Activated naive CD8-positive, alpha-beta T cell treated with anti-CD3 and anti-CD28 coated beads for 36 hours (primary cell): ENCODE results near the gene KRT1. TPM values are rescaled to one million over a fixed set of nuclear protein-coding genes. Genes with fewer than 3 reads are reported as not detected.

ENCODE experiments used
- DNase-seq: peaks from one replicate; pipeline ENCODE4 v3.0.0; 2021
- H3K27ac Mint-ChIP-seq: one replicate; pipeline ENCODE4 v1.8.0; 2022; ENCODE audit warnings: mild to moderate bottlenecking, moderate library complexity, mixed read lengths
- H3K27me3 Mint-ChIP-seq: one replicate; pipeline ENCODE4 v1.8.0; 2022; ENCODE audit warnings: mild to moderate bottlenecking, mixed read lengths
- H3K36me3 Mint-ChIP-seq: one replicate; pipeline ENCODE4 v1.8.0; 2021; ENCODE audit warnings: mild to moderate bottlenecking, mixed read lengths
- H3K4me1 Mint-ChIP-seq: one replicate; pipeline ENCODE4 v1.8.0; 2021; ENCODE audit warnings: mixed read lengths
- H3K4me3 Mint-ChIP-seq: one replicate; pipeline ENCODE4 v1.8.0; 2022; ENCODE audit warnings: mild to moderate bottlenecking, moderate library complexity, mixed read lengths
- H3K9me3 Mint-ChIP-seq: one replicate; pipeline ENCODE4 v1.8.0; 2022; ENCODE audit warnings: mixed read lengths
- total RNA-seq, 2 experiments: library from RNA; stranded (reverse); gene quantifications; one replicate each; pipeline ENCODE4 v1.2.3, GENCODE V29; 2021

Gene KRT1
- total RNA-seq, 2 experiments from 2014 or later, result not detected

GRCh38 chr12:52667509-52667908 lies 12.7 kb downstream of the KRT1 start:
- H3K4me3 Mint-ChIP-seq, result no peak overlapping the region
- H3K36me3 Mint-ChIP-seq, result no peaks in the 10 kb centered on the region
- H3K27ac Mint-ChIP-seq, result no peak overlapping the region
- H3K27me3 Mint-ChIP-seq, result no peaks in the 10 kb centered on the region
- no peaks in the 10 kb centered on the region for H3K9me3 Mint-ChIP-seq
- DNase-seq, result no peak
- peaks cover under 1% of the 10 kb centered on the region for H3K4me1 Mint-ChIP-seq

GRCh38 chr12:52666471-52666870 lies 13.7 kb downstream of the KRT1 start:
- H3K9me3 Mint-ChIP-seq, result no peaks in the 10 kb centered on the region
- H3K4me1 Mint-ChIP-seq, result peaks cover 4% of the 10 kb centered on the region
- H3K27ac Mint-ChIP-seq, result no peak overlapping the region
- no peak for DNase-seq
- no peaks in the 10 kb centered on the region for H3K27me3 Mint-ChIP-seq
- H3K36me3 Mint-ChIP-seq, result no peaks in the 10 kb centered on the region
- no peak overlapping the region for H3K4me3 Mint-ChIP-seq

- no peaks in the 10 kb centered on the region for H3K27me3 Mint-ChIP-seq
- H3K27ac Mint-ChIP-seq, result no peak overlapping the region
- H3K4me1 Mint-ChIP-seq, result peaks cover 4% of the 10 kb centered on the region
- no peaks in the 10 kb centered on the region for H3K9me3 Mint-ChIP-seq
- no peak for DNase-seq
- no peaks in the 10 kb centered on the region for H3K36me3 Mint-ChIP-seq
- no peak overlapping the region for H3K4me3 Mint-ChIP-seq
Observed at GRCh38 chr12:52663420-52663819, 16.8 kb downstream of the KRT1 start.

DNA sequence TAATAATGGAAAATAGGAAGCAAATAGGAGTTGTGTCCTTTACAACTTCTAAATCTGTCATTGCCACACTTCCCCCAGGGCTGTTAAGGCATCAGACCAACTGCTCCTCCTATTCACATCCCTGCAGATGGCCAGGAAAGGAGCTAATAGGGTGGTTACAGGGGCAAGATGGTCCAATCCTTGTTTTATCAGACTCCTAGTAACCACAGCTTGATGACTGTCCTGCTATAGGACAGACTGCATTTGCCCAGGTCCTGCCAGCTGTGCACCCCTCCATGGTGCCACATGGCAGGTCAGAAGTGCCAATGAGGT lies 17.3 kb downstream of the KRT1 start:
- Mint-ChIP-seq H3K27ac (no peak overlapping the region), H3K27me3 (no peaks in the 10 kb centered on the region), H3K4me1 (peaks cover 4% of the 10 kb centered on the region), H3K4me3 (no peak overlapping the region), H3K9me3 (no peaks in the 10 kb centered on the region), H3K36me3 (no peaks in the 10 kb centered on the region)
- DNase-seq, result no peak

DNA sequence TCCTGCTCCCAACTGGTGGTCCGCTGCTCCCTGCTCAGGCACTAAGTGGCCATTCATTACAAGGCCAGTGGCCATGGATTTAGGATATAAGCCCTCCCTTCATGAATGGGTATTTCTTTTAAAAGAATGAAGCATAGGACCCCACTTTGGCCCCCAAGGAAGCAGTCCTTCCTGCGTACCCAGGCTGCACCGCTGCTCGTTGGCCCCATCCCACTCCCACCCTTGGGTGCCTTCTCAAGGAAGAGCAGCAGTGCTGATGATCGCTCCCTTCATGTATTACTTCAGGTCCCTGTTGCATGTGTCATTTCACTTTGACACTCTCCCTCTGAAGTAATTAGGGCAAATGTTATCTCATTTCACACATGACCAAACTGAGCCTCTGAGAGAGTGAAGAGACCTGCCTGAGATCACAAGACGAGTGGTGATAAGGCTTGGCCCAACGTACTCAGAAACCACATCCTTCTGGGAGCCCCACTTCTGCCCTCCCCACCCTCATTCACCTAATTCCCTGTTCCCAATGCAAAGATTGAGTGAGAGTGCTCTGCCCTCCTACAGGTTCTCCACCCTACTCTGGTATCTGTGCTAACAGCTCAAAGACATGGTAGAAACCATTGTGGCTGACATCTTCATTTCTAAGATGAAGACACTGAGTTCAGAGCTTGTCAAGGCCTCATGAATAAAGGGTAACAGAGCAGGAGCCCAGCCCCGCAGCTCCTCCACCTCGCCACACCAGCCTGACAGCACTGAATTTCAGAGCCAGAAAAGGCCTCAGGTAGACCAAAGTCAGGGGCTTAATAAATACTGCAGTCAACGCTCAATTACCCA lies 17.9 kb downstream of the KRT1 start:
- H3K27ac Mint-ChIP-seq, result no peak overlapping the region
- H3K36me3 Mint-ChIP-seq, result no peaks in the 10 kb centered on the region
- DNase-seq, result no peak
- no peaks in the 10 kb centered on the region for H3K9me3 Mint-ChIP-seq
- H3K4me1 Mint-ChIP-seq, result peaks cover 4% of the 10 kb centered on the region
- no peak overlapping the region for H3K4me3 Mint-ChIP-seq
- H3K27me3 Mint-ChIP-seq, result no peaks in the 10 kb centered on the region

- DNase-seq, result no peak
- Mint-ChIP-seq H3K27me3 (no peaks in the 10 kb centered on the region), H3K4me3 (no peak overlapping the region), H3K4me1 (peaks cover 4% of the 10 kb centered on the region), H3K9me3 (no peaks in the 10 kb centered on the region), H3K27ac (no peak overlapping the region), H3K36me3 (no peaks in the 10 kb centered on the region)
Observed at GRCh38 chr12:52661668-52662067, 18.5 kb downstream of the KRT1 start.

- Mint-ChIP-seq H3K4me1 (peaks cover 6% of the 10 kb centered on the region), H3K27me3 (no peaks in the 10 kb centered on the region), H3K27ac (no peak overlapping the region), H3K36me3 (no peaks in the 10 kb centered on the region), H3K9me3 (no peaks in the 10 kb centered on the region), H3K4me3 (no peak overlapping the region)
- DNase-seq, result no peak
Observed at GRCh38 chr12:52660934-52661499, 19.2 kb downstream of the KRT1 start.

GRCh38 chr12:52659951-52660350 lies 20.3 kb downstream of the KRT1 start:
- no peak overlapping the region for H3K27ac Mint-ChIP-seq

GRCh38 chr12:52659395-52659794 lies 20.8 kb downstream of the KRT1 start:
- H3K4me3 Mint-ChIP-seq, result no peak overlapping the region
- no peaks in the 10 kb centered on the region for H3K36me3 Mint-ChIP-seq
- H3K27me3 Mint-ChIP-seq, result no peaks in the 10 kb centered on the region
- H3K4me1 Mint-ChIP-seq, result peaks cover 12% of the 10 kb centered on the region
- no peaks in the 10 kb centered on the region for H3K9me3 Mint-ChIP-seq
- no peak overlapping the region for H3K27ac Mint-ChIP-seq
- no peak for DNase-seq

More at GRCh38 chr12:52659951-52660350, 20.3 kb downstream of the KRT1 start:
- no peaks in the 10 kb centered on the region for H3K27me3 Mint-ChIP-seq
- H3K9me3 Mint-ChIP-seq, result no peaks in the 10 kb centered on the region
- H3K4me1 Mint-ChIP-seq, result peaks cover 9% of the 10 kb centered on the region
- H3K4me3 Mint-ChIP-seq, result no peak overlapping the region
- H3K36me3 Mint-ChIP-seq, result no peaks in the 10 kb centered on the region
- no peak for DNase-seq

DNA sequence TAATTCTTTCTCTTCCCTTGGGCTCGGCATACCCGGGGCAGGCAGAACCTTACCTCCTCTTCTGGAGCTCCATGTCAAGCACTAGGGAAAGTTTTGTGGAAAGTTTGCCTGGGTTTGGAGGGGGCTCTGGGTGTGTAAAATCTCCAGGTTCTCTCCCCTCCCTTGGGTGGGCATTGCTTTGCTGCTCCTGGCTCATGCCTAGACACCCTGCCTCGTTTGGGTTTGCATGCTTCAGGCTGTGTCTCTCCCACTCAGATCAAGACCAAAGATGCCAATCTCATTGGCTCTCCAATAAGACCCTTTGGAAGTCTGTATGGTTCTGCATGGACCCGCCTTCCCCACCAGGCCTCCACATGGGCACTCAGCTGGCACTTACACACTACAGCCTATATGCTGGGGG lies 22.0 kb downstream of the KRT1 start:
- Mint-ChIP-seq H3K36me3 (no peaks in the 10 kb centered on the region), H3K27me3 (no peaks in the 10 kb centered on the region), H3K4me3 (no peak overlapping the region), H3K27ac (no peak overlapping the region), H3K4me1 (peaks cover 13% of the 10 kb centered on the region), H3K9me3 (no peaks in the 10 kb centered on the region)
- DNase-seq, result no peak

DNA sequence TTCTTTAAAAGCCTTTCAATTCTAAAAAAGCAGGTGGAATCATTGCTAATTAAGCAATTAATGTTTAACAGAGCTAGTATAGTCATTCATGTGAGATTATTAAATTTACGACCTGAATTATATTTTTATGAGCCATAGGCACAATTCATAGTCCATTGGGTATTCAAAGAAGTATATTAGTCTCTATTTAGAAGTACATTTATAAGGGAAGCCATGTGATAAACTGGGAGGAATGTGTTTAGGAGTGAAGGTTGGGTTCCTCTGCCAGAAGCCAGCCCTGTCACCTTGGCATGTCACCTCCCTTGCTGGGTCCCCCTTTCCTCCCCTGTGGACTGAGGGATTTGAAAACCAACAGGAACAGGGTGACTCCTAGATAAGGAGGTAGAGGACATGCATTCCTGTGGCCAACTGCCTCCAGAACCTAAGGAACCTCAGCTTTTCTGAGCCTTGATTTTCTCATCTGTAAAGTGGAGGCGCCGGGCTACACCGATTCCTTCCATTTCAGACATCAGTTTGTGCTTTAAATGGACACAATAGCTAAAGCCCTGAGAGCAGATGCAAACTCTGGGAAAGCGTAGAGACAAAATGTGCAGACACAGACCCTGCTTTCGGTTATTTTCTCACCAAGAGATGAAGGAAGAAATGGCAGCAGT lies 22.8 kb downstream of the KRT1 start:
- Mint-ChIP-seq H3K9me3 (no peaks in the 10 kb centered on the region), H3K4me1 (peaks cover 14% of the 10 kb centered on the region), H3K27me3 (no peaks in the 10 kb centered on the region), H3K27ac (no peak overlapping the region), H3K4me3 (no peak overlapping the region), H3K36me3 (peaks cover 2% of the 10 kb centered on the region)
- no peak for DNase-seq

- H3K27me3 Mint-ChIP-seq, result no peaks in the 10 kb centered on the region
- H3K4me1 Mint-ChIP-seq, result peaks cover 12% of the 10 kb centered on the region
- no peak overlapping the region for H3K27ac Mint-ChIP-seq
- no peaks in the 10 kb centered on the region for H3K9me3 Mint-ChIP-seq
- no peak overlapping the region for H3K4me3 Mint-ChIP-seq
- no peak for DNase-seq
- peaks cover 2% of the 10 kb centered on the region for H3K36me3 Mint-ChIP-seq
Observed at GRCh38 chr12:52656616-52657015, 23.6 kb downstream of the KRT1 start.

DNA sequence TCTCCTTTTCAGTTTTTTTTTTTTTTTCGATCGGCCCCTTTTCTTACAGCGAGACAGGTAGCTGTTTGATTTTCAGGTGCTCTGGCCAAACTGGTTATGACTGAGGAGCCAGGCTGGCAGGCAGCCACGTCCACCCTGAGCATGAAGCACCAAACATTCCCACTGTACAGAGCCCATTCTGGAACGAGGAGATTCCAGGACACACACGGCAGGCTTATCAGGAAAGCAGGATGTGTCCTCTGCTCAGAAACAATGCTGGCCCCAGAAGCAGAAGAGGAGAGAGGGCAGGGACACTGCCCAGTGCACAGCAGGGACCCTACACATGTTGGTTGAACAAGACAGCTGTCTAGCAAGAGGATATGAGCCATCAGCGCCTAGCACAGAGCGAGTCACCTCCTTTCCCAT lies 24.5 kb downstream of the KRT1 start:
- peaks cover 2% of the 10 kb centered on the region for H3K36me3 Mint-ChIP-seq
- H3K4me1 Mint-ChIP-seq, result peaks cover 12% of the 10 kb centered on the region
- no peak overlapping the region for H3K27ac Mint-ChIP-seq

GRCh38 chr12:52655251-52655650 lies 25.0 kb downstream of the KRT1 start:
- peaks cover 2% of the 10 kb centered on the region for H3K36me3 Mint-ChIP-seq

More for the DNA sequence above, 24.5 kb downstream of the KRT1 start:
- no peaks in the 10 kb centered on the region for H3K27me3 Mint-ChIP-seq
- no peak overlapping the region for H3K4me3 Mint-ChIP-seq
- H3K9me3 Mint-ChIP-seq, result no peaks in the 10 kb centered on the region
- DNase-seq, result no peak

DNA sequence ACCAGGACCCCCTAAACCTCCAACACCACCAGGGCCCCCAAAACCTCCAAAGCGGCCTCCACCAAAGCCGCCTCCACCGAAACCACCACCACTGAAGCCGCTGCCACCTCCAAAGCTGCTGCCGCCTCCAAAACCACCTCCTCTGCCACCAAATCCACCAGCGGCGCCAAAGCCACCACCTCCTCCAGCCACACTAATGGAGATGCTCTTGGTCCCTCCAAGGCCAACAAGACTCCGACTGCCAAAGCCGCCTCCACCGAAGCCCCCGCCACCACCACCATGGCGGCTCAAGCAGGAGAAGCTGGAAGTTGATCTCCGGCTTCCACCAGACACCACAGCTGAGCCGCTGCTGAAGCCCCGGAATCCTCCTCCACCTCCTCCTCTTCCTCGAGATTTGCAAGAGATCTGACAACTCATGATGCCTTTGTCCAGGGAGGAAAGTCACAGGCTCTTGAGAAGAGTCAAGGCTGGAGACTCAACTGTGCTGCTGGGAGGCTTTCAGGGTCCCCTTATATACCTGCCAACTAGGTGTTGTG lies 28.4 kb downstream of the KRT1 start, which contains the start of gene KRT2:
TSS of gene KRT2 (minus strand) at position 486 of the 536 bp plus-strand sequence. CDS start at position 417, 69 bp downstream.
- DNase-seq, result no peak
- H3K36me3 Mint-ChIP-seq, result peaks cover 2% of the 10 kb centered on the region
- H3K4me3 Mint-ChIP-seq, result no peak within 1 kb of the TSS
- H3K27ac Mint-ChIP-seq, result no peak within 1 kb of the TSS
- no peaks in the 10 kb centered on the region for H3K27me3 Mint-ChIP-seq
- H3K4me1 Mint-ChIP-seq, result peaks cover 33% of the 10 kb centered on the region
- H3K9me3 Mint-ChIP-seq, result no peaks in the 10 kb centered on the region

More at GRCh38 chr12:52655251-52655650, 25.0 kb downstream of the KRT1 start:
- Mint-ChIP-seq H3K27me3 (no peaks in the 10 kb centered on the region), H3K4me3 (no peak overlapping the region), H3K27ac (no peak overlapping the region), H3K4me1 (peaks cover 12% of the 10 kb centered on the region), H3K9me3 (no peaks in the 10 kb centered on the region)
- no peak for DNase-seq
